HL-60 (cell line): ENCODE data around the gene PTPRM.
"Not testable (repeated sequence)": the region's sequence is repeated elsewhere in the genome, so short reads cannot be mapped to it uniquely, and the experiment has no call there.

ENCODE experiments used
- DNase-seq, 2 experiments: peaks; one replicate each; pipeline ENCODE4 v3.0.0-alpha.2; 2010 to 2020; ENCODE audit warnings: low read depth in 1 of 2, low spot score in 1 of 2
- H3K27ac ChIP-seq: fragments of 250-450 bp; sonication (Bioruptor Pico); replicated peaks from 2 replicates; pipeline ENCODE4 v1.5.1; 2020; ENCODE audit warnings: mild to moderate bottlenecking, moderate library complexity
- H3K27me3 ChIP-seq: fragments of 250-450 bp; sonication (Bioruptor Pico); 2 replicates; pipeline ENCODE4 v1.5.1; 2021; ENCODE audit warnings: mild to moderate bottlenecking, moderate library complexity; ENCODE audit not compliant: insufficient read depth, poor library complexity, severe bottlenecking
- H3K4me3 ChIP-seq: replicated peaks from 2 replicates; pipeline ENCODE4 v1.5.1; 2011; ENCODE audit warnings: mild to moderate bottlenecking, control low read depth, low read length; ENCODE audit not compliant: insufficient read depth
- CTCF ChIP-seq: IDR thresholded peaks from one replicate; pipeline ENCODE4 v1.5.1; 2011; ENCODE audit warnings: low read length, control low read depth, inconsistent platforms; ENCODE audit not compliant: insufficient read depth
- GABPA ChIP-seq: IDR thresholded peaks from 2 replicates; pipeline ENCODE4 v1.6.1; 2012; ENCODE audit warnings: low read depth
- POLR2AphosphoS5 ChIP-seq: IDR thresholded peaks from 2 replicates; pipeline ENCODE4 v1.6.1; 2012; ENCODE audit warnings: low read depth
- SPI1 ChIP-seq: IDR thresholded peaks from 2 replicates; pipeline ENCODE4 v1.6.1; 2012; ENCODE audit warnings: low read depth, mild to moderate bottlenecking, borderline replicate concordance
- TF ChIP-seq, protein P1 (sequence below): IDR thresholded peaks from 2 replicates; pipeline ENCODE4 v1.6.1; 2012; ENCODE audit warnings: low read depth; ENCODE audit not compliant: insufficient replicate concordance

Gene PTPRM

GRCh38 chr18:7957297-7957696 lies 390.2 kb downstream of the PTPRM start:
- TF ChIP-seq, protein P1, sequence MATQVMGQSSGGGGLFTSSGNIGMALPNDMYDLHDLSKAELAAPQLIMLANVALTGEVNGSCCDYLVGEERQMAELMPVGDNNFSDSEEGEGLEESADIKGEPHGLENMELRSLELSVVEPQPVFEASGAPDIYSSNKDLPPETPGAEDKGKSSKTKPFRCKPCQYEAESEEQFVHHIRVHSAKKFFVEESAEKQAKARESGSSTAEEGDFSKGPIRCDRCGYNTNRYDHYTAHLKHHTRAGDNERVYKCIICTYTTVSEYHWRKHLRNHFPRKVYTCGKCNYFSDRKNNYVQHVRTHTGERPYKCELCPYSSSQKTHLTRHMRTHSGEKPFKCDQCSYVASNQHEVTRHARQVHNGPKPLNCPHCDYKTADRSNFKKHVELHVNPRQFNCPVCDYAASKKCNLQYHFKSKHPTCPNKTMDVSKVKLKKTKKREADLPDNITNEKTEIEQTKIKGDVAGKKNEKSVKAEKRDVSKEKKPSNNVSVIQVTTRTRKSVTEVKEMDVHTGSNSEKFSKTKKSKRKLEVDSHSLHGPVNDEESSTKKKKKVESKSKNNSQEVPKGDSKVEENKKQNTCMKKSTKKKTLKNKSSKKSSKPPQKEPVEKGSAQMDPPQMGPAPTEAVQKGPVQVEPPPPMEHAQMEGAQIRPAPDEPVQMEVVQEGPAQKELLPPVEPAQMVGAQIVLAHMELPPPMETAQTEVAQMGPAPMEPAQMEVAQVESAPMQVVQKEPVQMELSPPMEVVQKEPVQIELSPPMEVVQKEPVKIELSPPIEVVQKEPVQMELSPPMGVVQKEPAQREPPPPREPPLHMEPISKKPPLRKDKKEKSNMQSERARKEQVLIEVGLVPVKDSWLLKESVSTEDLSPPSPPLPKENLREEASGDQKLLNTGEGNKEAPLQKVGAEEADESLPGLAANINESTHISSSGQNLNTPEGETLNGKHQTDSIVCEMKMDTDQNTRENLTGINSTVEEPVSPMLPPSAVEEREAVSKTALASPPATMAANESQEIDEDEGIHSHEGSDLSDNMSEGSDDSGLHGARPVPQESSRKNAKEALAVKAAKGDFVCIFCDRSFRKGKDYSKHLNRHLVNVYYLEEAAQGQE, result no peak
- TF ChIP-seq GABPA, result no peak
- Histone ChIP-seq H3K27ac (no peak overlapping the region), H3K4me3 (no peak overlapping the region), H3K27me3 (no peaks in the 10 kb centered on the region)
- DNase-seq, result no peak

DNA sequence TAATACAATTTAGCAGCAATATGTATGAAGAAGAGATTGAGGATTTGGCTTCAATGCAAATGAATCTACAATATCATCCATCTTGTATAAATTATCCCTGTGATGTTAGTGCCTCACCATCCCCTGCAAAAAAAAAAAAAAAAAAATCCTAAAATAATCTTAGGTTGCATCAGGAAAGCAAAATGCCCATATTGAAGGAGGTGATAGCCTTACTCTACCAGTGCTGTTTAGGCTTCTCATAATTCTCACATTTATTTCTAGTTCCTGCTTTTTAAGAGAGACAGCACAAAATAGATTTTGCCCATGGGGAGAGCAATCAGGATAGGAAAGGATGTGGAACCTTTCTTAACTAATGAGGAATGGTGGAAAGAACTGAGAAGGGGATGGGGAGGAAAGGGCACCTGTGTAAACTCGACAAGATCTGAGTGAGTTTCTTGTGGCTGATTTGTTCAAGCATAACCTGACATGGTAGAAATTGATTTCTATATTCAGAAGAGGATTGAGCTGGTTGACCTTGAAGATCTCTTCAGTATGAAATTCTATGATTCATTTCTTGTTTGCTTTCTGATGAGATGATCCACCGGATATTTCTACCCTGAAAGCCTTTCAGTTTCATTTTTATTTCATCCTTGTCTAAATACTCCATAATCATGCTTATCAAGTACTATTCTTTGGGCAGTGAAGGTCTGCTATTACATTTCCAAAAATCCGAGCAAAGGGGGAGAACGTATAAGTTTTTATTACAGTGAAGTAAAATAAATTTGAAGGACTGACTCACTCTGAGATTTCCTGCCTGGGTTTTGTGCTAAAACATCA lies 391.2 kb downstream of the PTPRM start:
- H3K27me3 ChIP-seq, result no peaks in the 10 kb centered on the region
- H3K4me3 ChIP-seq, result no peak overlapping the region
- DNase-seq, result no peak
- TF ChIP-seq POLR2AphosphoS5 (no peak), GABPA (no peak), CTCF (no peak), SPI1 (no peak)
- TF ChIP-seq, protein P1, result no peak
- no peak overlapping the region for H3K27ac ChIP-seq

DNA sequence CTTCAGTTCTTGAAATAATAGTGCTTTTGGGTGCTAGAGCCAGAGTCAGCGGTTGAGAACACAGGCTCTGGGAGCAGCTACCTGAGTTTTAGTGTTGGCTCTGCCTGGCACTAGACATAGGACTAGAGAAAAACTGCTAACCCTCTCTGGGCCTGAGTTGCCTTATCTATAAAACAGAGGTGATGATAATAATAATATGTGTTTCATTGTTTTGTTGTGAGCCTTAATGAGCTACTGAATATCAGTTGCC lies 391.7 kb downstream of the PTPRM start:
- DNase-seq, result no peak
- TF ChIP-seq POLR2AphosphoS5 (no peak), GABPA (no peak), SPI1 (no peak), CTCF (no peak)
- TF ChIP-seq, protein P1, result no peak
- no peaks in the 10 kb centered on the region for H3K27me3 ChIP-seq
- no peak overlapping the region for H3K4me3 ChIP-seq
- no peak overlapping the region for H3K27ac ChIP-seq

DNA sequence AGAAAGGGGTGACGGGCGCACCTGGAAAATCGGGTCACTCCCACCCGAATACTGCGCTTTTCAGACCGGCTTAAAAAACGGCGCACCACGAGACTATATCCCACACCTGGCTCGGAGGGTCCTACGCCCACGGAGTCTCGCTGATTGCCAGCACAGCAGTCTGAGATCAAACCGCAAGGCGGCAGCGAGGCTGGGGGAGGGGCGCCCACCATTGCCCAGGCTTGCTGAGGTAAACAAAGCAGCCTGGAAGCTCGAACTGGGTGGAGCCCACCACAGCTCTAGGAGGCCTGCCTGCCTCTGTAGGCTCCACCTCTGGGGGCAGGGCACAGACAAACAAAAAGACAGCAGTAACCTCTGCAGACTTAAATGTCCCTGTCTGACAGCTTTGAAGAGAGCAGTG lies 399.6 kb downstream of the PTPRM start:
- H3K27ac ChIP-seq, H3K27me3 ChIP-seq, DNase-seq, H3K4me3 ChIP-seq: not testable (repeated sequence)
